WTC11 (cell line): ENCODE data around the gene KCNJ6. TPM values are rescaled to one million over a fixed set of nuclear protein-coding genes. Genes with fewer than 3 reads are reported as not detected.

Source experiments
- ATAC-seq: fragments of 200-7000 bp; cut with Tn5 transposase; 2 replicates; pipeline ENCODE4 v1.10.0; 2021; ENCODE audit warnings: mild to moderate bottlenecking, moderate library complexity
- CTCF ChIA-PET: fragments of 300-600 bp; sonication (Branson Sonifier 250); formaldehyde crosslinking; loops from one replicate; lab custom pipeline; 2021; ENCODE audit warnings: antibody characterized with exemption; lab: Charles Lee
- POLR2A ChIA-PET: fragments of 350-600 bp; sonication (Branson Sonifier 250); formaldehyde crosslinking; loops from one replicate; lab custom pipeline; 2021; ENCODE audit warnings: antibody characterized with exemption; lab: Charles Lee
- DNase-seq: peaks from one replicate; pipeline ENCODE4 v3.0.0; 2021; ENCODE audit warnings: low spot score
- H3K27ac Mint-ChIP-seq: 2 replicates; pipeline ENCODE4 v1.8.0; 2021; ENCODE audit warnings: mixed read lengths
- H3K27me3 Mint-ChIP-seq: 2 replicates; pipeline ENCODE4 v1.8.0; 2021; ENCODE audit warnings: low read depth, mild to moderate bottlenecking, moderate library complexity, mixed read lengths
- H3K36me3 Mint-ChIP-seq: 2 replicates; pipeline ENCODE4 v1.8.0; 2021; ENCODE audit warnings: mixed read lengths
- H3K4me1 Mint-ChIP-seq: 2 replicates; pipeline ENCODE4 v1.8.0; 2022; ENCODE audit warnings: mixed read lengths
- H3K4me3 Mint-ChIP-seq: 2 replicates; pipeline ENCODE4 v1.8.0; 2021; ENCODE audit warnings: mild to moderate bottlenecking, moderate library complexity, mixed read lengths
- H3K9me3 Mint-ChIP-seq: 2 replicates; pipeline ENCODE4 v1.8.0; 2021; ENCODE audit warnings: mixed read lengths
- ATF6 ChIP-seq: sonication (generic); formaldehyde crosslinking; IDR thresholded peaks from 2 replicates; pipeline ENCODE4 v1.8.1; 2023; ENCODE audit warnings: mild to moderate bottlenecking, missing genetic modification reagents
- CTCF ChIP-seq: fragments of 200-600 bp; IDR thresholded peaks from 2 replicates; pipeline ENCODE4 v1.8.0; 2022; ENCODE audit warnings: antibody characterized with exemption
- EMX1 ChIP-seq: fragments of 250-450 bp; sonication (Bioruptor Pico); IDR thresholded peaks from 2 replicates; pipeline ENCODE4 v1.8.0; 2021; ENCODE audit warnings: mild to moderate bottlenecking
- GTF2I ChIP-seq: fragments of 250-450 bp; sonication (Bioruptor Pico); conservative IDR thresholded peaks from 2 replicates; pipeline ENCODE4 v1.4.0; 2021; ENCODE audit warnings: mild to moderate bottlenecking
- HMGXB4 ChIP-seq: sonication (generic); formaldehyde crosslinking; IDR thresholded peaks from 2 replicates; pipeline ENCODE4 v1.8.1; 2023; ENCODE audit warnings: mild to moderate bottlenecking, moderate library complexity, missing genetic modification reagents
- NR1H2 ChIP-seq: sonication (generic); formaldehyde crosslinking; IDR thresholded peaks from 2 replicates; pipeline ENCODE4 v1.9.0; 2021; ENCODE audit warnings: mild to moderate bottlenecking, moderate library complexity, missing genetic modification reagents
- SP1 ChIP-seq: sonication (generic); formaldehyde crosslinking; conservative IDR thresholded peaks from 2 replicates; pipeline ENCODE4 v1.8.1; 2022; ENCODE audit warnings: missing genetic modification reagents
- TEAD1 ChIP-seq: sonication (generic); formaldehyde crosslinking; IDR thresholded peaks from 2 replicates; pipeline ENCODE4 v1.8.0; 2022; ENCODE audit warnings: mild to moderate bottlenecking, missing genetic modification reagents
- ZNF138 ChIP-seq: sonication (generic); formaldehyde crosslinking; conservative IDR thresholded peaks from 2 replicates; pipeline ENCODE4 v1.8.1; 2022; ENCODE audit warnings: mild to moderate bottlenecking, moderate library complexity, missing genetic modification reagents
- ZNF396 ChIP-seq: fragments of 250-450 bp; sonication (Bioruptor Pico); IDR thresholded peaks from 2 replicates; pipeline ENCODE4 v1.8.0; 2021; ENCODE audit warnings: mild to moderate bottlenecking, moderate library complexity, borderline replicate concordance
- ZNF416 ChIP-seq: fragments of 250-450 bp; sonication (Bioruptor Pico); IDR thresholded peaks from 2 replicates; pipeline ENCODE4 v1.9.0; 2021; ENCODE audit warnings: mild to moderate bottlenecking, inconsistent platforms
- ZNF423 ChIP-seq: fragments of 250-450 bp; sonication (Bioruptor Pico); IDR thresholded peaks from 2 replicates; pipeline ENCODE4 v2.1.2; 2022; ENCODE audit warnings: mild to moderate bottlenecking, moderate library complexity
- ZNF425 ChIP-seq: fragments of 250-450 bp; sonication (Bioruptor Pico); conservative IDR thresholded peaks from 2 replicates; pipeline ENCODE4 v1.9.0; 2021; ENCODE audit warnings: mild to moderate bottlenecking
- ZNF671 ChIP-seq: fragments of 250-450 bp; sonication (Bioruptor Pico); IDR thresholded peaks from 2 replicates; pipeline ENCODE4 v1.8.0; 2021; ENCODE audit warnings: mild to moderate bottlenecking
- total RNA-seq: library from RNA; stranded (reverse); gene quantifications from 3 replicates; pipeline ENCODE4 v1.2.3, GENCODE V29; 2021
- TF ChIP-seq, protein P1 (sequence below): sonication (generic); formaldehyde crosslinking; IDR thresholded peaks from 2 replicates; pipeline ENCODE4 v1.8.1; 2023; ENCODE audit warnings: mild to moderate bottlenecking, missing genetic modification reagents
- TF ChIP-seq, protein P2 (sequence below): sonication (generic); formaldehyde crosslinking; IDR thresholded peaks from 2 replicates; pipeline ENCODE4 v1.8.0; 2022; ENCODE audit warnings: mild to moderate bottlenecking, missing genetic modification reagents
- TF ChIP-seq, protein P3 (sequence below): sonication (generic); formaldehyde crosslinking; IDR thresholded peaks from 2 replicates; pipeline ENCODE4 v1.8.1; 2023; ENCODE audit warnings: mild to moderate bottlenecking, missing genetic modification reagents, moderate library complexity
- TF ChIP-seq, protein P4 (sequence below): sonication (generic); formaldehyde crosslinking; conservative IDR thresholded peaks from 2 replicates; pipeline ENCODE4 v1.8.1; 2023; ENCODE audit warnings: mild to moderate bottlenecking, low read depth, missing genetic modification reagents, moderate library complexity
- TF ChIP-seq, protein P5 (sequence below): sonication (generic); formaldehyde crosslinking; IDR thresholded peaks from 2 replicates; pipeline ENCODE4 v1.8.0; 2023; ENCODE audit warnings: missing genetic modification reagents
- TF ChIP-seq, protein P6 (sequence below): fragments of 250-450 bp; sonication (Bioruptor Pico); IDR thresholded peaks from 2 replicates; pipeline ENCODE4 v2.1.2; 2022; ENCODE audit warnings: mild to moderate bottlenecking, moderate library complexity

Gene KCNJ6
- total RNA-seq, 1 experiment from 2014 or later = 0.35 TPM

GRCh38 chr21:37563641-37564340, 352.5 kb downstream of the KCNJ6 start:
- ATAC-seq (peak; percentile 94), DNase-seq (peak; percentile 90)
- POLR2A ChIA-PET = interaction anchor here (0.5 to 1.2 kb wide), 7 partner anchors 9 to 296 kb away, joined by 3 to 6 read pairs (median 3); no protein-coding TSS in a partner anchor
- peaks cover 3% of the 10 kb centered on the region for H3K9me3 Mint-ChIP-seq
- CTCF ChIA-PET = interaction anchor here (0.7 to 2.3 kb wide), 28 partner anchors 8 to 517 kb away, joined by 3 to 11 read pairs (median 4); no protein-coding TSS in a partner anchor
- peaks cover 26% of the 10 kb centered on the region for H3K27me3 Mint-ChIP-seq
- peak overlapping the region; percentile 70 for H3K4me3 Mint-ChIP-seq
- H3K27ac Mint-ChIP-seq = peak overlapping the region; percentile 89
- no peaks in the 10 kb centered on the region for H3K36me3 Mint-ChIP-seq
- peaks cover 23% of the 10 kb centered on the region for H3K4me1 Mint-ChIP-seq
- TF ChIP-seq ZNF138 (no peak), EMX1 (CRISPR knock-in tag) (no peak), ZNF671 (CRISPR knock-in tag) (no peak), ZNF416 (no peak), ZNF423 (no peak), ATF6 (CRISPR knock-in tag) (no peak), HMGXB4 (CRISPR knock-in tag) (peak; percentile 20; the same call in 1 of the 2 replicates), GTF2I (no peak), TEAD1 (CRISPR knock-in tag) (peak; percentile 87), ZNF425 (CRISPR knock-in tag) (no peak), SP1 (peak; percentile 74), CTCF (no peak), NR1H2 (no peak; the same call in 1 of the 2 replicates), ZNF396 (CRISPR knock-in tag) (no peak)
- TF ChIP-seq, protein P1, sequence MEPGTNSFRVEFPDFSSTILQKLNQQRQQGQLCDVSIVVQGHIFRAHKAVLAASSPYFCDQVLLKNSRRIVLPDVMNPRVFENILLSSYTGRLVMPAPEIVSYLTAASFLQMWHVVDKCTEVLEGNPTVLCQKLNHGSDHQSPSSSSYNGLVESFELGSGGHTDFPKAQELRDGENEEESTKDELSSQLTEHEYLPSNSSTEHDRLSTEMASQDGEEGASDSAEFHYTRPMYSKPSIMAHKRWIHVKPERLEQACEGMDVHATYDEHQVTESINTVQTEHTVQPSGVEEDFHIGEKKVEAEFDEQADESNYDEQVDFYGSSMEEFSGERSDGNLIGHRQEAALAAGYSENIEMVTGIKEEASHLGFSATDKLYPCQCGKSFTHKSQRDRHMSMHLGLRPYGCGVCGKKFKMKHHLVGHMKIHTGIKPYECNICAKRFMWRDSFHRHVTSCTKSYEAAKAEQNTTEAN (CRISPR knock-in tag) = peak; percentile 96
- TF ChIP-seq, protein P2, sequence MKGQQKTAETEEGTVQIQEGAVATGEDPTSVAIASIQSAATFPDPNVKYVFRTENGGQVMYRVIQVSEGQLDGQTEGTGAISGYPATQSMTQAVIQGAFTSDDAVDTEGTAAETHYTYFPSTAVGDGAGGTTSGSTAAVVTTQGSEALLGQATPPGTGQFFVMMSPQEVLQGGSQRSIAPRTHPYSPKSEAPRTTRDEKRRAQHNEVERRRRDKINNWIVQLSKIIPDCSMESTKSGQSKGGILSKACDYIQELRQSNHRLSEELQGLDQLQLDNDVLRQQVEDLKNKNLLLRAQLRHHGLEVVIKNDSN (CRISPR knock-in tag) = peak; percentile 99
- TF ChIP-seq, protein P3, sequence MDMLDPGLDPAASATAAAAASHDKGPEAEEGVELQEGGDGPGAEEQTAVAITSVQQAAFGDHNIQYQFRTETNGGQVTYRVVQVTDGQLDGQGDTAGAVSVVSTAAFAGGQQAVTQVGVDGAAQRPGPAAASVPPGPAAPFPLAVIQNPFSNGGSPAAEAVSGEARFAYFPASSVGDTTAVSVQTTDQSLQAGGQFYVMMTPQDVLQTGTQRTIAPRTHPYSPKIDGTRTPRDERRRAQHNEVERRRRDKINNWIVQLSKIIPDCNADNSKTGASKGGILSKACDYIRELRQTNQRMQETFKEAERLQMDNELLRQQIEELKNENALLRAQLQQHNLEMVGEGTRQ (CRISPR knock-in tag) = peak; percentile 99
- TF ChIP-seq, protein P4, sequence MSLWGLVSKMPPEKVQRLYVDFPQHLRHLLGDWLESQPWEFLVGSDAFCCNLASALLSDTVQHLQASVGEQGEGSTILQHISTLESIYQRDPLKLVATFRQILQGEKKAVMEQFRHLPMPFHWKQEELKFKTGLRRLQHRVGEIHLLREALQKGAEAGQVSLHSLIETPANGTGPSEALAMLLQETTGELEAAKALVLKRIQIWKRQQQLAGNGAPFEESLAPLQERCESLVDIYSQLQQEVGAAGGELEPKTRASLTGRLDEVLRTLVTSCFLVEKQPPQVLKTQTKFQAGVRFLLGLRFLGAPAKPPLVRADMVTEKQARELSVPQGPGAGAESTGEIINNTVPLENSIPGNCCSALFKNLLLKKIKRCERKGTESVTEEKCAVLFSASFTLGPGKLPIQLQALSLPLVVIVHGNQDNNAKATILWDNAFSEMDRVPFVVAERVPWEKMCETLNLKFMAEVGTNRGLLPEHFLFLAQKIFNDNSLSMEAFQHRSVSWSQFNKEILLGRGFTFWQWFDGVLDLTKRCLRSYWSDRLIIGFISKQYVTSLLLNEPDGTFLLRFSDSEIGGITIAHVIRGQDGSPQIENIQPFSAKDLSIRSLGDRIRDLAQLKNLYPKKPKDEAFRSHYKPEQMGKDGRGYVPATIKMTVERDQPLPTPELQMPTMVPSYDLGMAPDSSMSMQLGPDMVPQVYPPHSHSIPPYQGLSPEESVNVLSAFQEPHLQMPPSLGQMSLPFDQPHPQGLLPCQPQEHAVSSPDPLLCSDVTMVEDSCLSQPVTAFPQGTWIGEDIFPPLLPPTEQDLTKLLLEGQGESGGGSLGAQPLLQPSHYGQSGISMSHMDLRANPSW (CRISPR knock-in tag) = no peak
- TF ChIP-seq, protein P5, sequence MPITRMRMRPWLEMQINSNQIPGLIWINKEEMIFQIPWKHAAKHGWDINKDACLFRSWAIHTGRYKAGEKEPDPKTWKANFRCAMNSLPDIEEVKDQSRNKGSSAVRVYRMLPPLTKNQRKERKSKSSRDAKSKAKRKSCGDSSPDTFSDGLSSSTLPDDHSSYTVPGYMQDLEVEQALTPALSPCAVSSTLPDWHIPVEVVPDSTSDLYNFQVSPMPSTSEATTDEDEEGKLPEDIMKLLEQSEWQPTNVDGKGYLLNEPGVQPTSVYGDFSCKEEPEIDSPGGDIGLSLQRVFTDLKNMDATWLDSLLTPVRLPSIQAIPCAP (CRISPR knock-in tag) = peak; percentile 80
- TF ChIP-seq, protein P6, sequence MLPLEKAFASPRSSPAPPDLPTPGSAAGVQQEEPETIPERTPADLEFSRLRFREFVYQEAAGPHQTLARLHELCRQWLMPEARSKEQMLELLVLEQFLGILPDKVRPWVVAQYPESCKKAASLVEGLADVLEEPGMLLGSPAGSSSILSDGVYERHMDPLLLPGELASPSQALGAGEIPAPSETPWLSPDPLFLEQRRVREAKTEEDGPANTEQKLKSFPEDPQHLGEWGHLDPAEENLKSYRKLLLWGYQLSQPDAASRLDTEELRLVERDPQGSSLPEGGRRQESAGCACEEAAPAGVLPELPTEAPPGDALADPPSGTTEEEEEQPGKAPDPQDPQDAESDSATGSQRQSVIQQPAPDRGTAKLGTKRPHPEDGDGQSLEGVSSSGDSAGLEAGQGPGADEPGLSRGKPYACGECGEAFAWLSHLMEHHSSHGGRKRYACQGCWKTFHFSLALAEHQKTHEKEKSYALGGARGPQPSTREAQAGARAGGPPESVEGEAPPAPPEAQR (CRISPR knock-in tag) = no peak
